ENCODE data around the gene MRPL52. TPM values are rescaled to one million over a fixed set of nuclear protein-coding genes. Genes with fewer than 3 reads are reported as not detected.

MRPL52 gene
- total RNA-seq, 1 donor from 2014 or later = 182 TPM

- peaks cover 6% of the 10 kb centered on the region for H3K4me1 ChIP-seq (ENCODE audit: insufficient read depth, low read length)
- no peak for FAIRE-seq
- no peaks in the 10 kb centered on the region for H4K20me1 ChIP-seq (ENCODE audit: insufficient read depth, low read length)
- Mint-ChIP-seq H3K9me3 (ENCODE audit: unreplicated experiment) (peaks cover 3% of the 10 kb centered on the region), H3K4me1 (ENCODE audit: low read depth, unreplicated experiment) (peaks cover 6% of the 10 kb centered on the region), H3K36me3 (ENCODE audit: low read depth, unreplicated experiment) (peaks cover 3% of the 10 kb centered on the region), H3K4me3 (ENCODE audit: unreplicated experiment) (no peak overlapping the region), H3K27ac (ENCODE audit: unreplicated experiment) (no peak overlapping the region), H3K27me3 (ENCODE audit: low read depth, unreplicated experiment) (no peaks in the 10 kb centered on the region)
- H3K79me2 ChIP-seq (ENCODE audit: insufficient read depth, low read length) = no peaks in the 10 kb centered on the region
- H3K4me2 ChIP-seq (ENCODE audit: low read length) = no peak overlapping the region
- H3K4me3 ChIP-seq (ENCODE audit: insufficient read depth, low read depth, low read length) = no peak overlapping the region
- no peak overlapping the region for H3K27ac ChIP-seq (ENCODE audit: low read depth, low read length)
- no peak overlapping the region for H2AFZ ChIP-seq (ENCODE audit: low read depth, low read length)
- no peaks in the 10 kb centered on the region for H3K36me3 ChIP-seq (ENCODE audit: insufficient read depth, low read length)
- TF ChIP-seq CTCF (IDR thresholded peaks at IDR 0.05; ENCODE audit: insufficient read depth, low read depth, low read length) = no peak
- no peak for TF ChIP-seq EZH2 (IDR thresholded peaks at IDR 0.05; ENCODE audit: insufficient read depth, low read length)
- no peak overlapping the region for H3K9ac ChIP-seq (ENCODE audit: low read length)
- H3K27me3 ChIP-seq (ENCODE audit: insufficient read depth, low read length) = no peaks in the 10 kb centered on the region
- DNase-seq (ENCODE audit: low read depth) = no peak
- no peaks in the 10 kb centered on the region for H3K9me3 ChIP-seq (ENCODE audit: insufficient read depth, low read depth, low read length)
These were observed 37.2 kb downstream of the MRPL52 start for GRCh38 chr14:22866874-22867273.

GRCh38 chr14:22870811-22871223 is 41.1 kb downstream of the MRPL52 start:
- H3K27ac ChIP-seq (ENCODE audit: low read depth, low read length) = peak overlapping the region; percentile 87
- peaks cover 7% of the 10 kb centered on the region for H3K36me3 ChIP-seq (ENCODE audit: insufficient read depth, low read length)
- no peaks in the 10 kb centered on the region for H3K9me3 Mint-ChIP-seq (ENCODE audit: unreplicated experiment)
- peak overlapping the region; percentile 91 for H3K4me3 Mint-ChIP-seq (ENCODE audit: unreplicated experiment)
- H3K27me3 Mint-ChIP-seq (ENCODE audit: low read depth, unreplicated experiment) = no peaks in the 10 kb centered on the region
- peaks cover 27% of the 10 kb centered on the region for H3K79me2 ChIP-seq (ENCODE audit: insufficient read depth, low read length)
- peak overlapping the region; percentile 84 for H3K9ac ChIP-seq (ENCODE audit: low read length)
- TF ChIP-seq EZH2 (IDR thresholded peaks at IDR 0.05; ENCODE audit: insufficient read depth, low read length) = no peak
- no peak for TF ChIP-seq CTCF (IDR thresholded peaks at IDR 0.05; ENCODE audit: insufficient read depth, low read depth, low read length)
- DNase-seq (ENCODE audit: low read depth) (no peak), FAIRE-seq (no peak)
- H2AFZ ChIP-seq (ENCODE audit: low read depth, low read length) = peak overlapping the region; percentile 73
- H4K20me1 ChIP-seq (ENCODE audit: insufficient read depth, low read length) = peaks cover 22% of the 10 kb centered on the region
- no peaks in the 10 kb centered on the region for H3K27me3 ChIP-seq (ENCODE audit: insufficient read depth, low read length)
- no peaks in the 10 kb centered on the region for H3K9me3 ChIP-seq (ENCODE audit: insufficient read depth, low read depth, low read length)
- H3K4me1 Mint-ChIP-seq (ENCODE audit: low read depth, unreplicated experiment) = peaks cover 11% of the 10 kb centered on the region
- H3K27ac Mint-ChIP-seq (ENCODE audit: unreplicated experiment) = peak overlapping the region; percentile 99
- peak overlapping the region; percentile 90 for H3K4me2 ChIP-seq (ENCODE audit: low read length)
- peaks cover 11% of the 10 kb centered on the region for H3K4me1 ChIP-seq (ENCODE audit: insufficient read depth, low read length)
- H3K4me3 ChIP-seq (ENCODE audit: insufficient read depth, low read depth, low read length) = peak overlapping the region; percentile 70
- H3K36me3 Mint-ChIP-seq (ENCODE audit: low read depth, unreplicated experiment) = peaks cover 3% of the 10 kb centered on the region

GRCh38 chr14:22871224-22872032 is 41.7 kb downstream of the MRPL52 start, which contains the start of gene LRP10:
Gene LRP10 (plus strand): TSS chr14:22871740. CDS start chr14:22872304, 564 bp downstream.
- peaks cover 8% of the 10 kb centered on the region for H3K36me3 Mint-ChIP-seq (ENCODE audit: low read depth, unreplicated experiment)
- Histone ChIP-seq H3K27ac (ENCODE audit: low read depth, low read length) (peak within 1 kb of the TSS; percentile 87), H3K9me3 (ENCODE audit: insufficient read depth, low read depth, low read length) (no peaks in the 10 kb centered on the region), H3K9ac (ENCODE audit: low read length) (peak within 1 kb of the TSS; percentile 84), H2AFZ (ENCODE audit: low read depth, low read length) (peak within 1 kb of the TSS; percentile 73), H3K4me1 (ENCODE audit: insufficient read depth, low read length) (peaks cover 11% of the 10 kb centered on the region), H3K4me3 (ENCODE audit: insufficient read depth, low read depth, low read length) (peak within 1 kb of the TSS; percentile 70), H3K27me3 (ENCODE audit: insufficient read depth, low read length) (no peaks in the 10 kb centered on the region), H3K36me3 (ENCODE audit: insufficient read depth, low read length) (peaks cover 7% of the 10 kb centered on the region), H3K79me2 (ENCODE audit: insufficient read depth, low read length) (peaks cover 27% of the 10 kb centered on the region), H4K20me1 (ENCODE audit: insufficient read depth, low read length) (peaks cover 28% of the 10 kb centered on the region), H3K4me2 (ENCODE audit: low read length) (peak within 1 kb of the TSS; percentile 90)
- H3K27me3 Mint-ChIP-seq (ENCODE audit: low read depth, unreplicated experiment) = no peaks in the 10 kb centered on the region
- peaks cover 11% of the 10 kb centered on the region for H3K4me1 Mint-ChIP-seq (ENCODE audit: low read depth, unreplicated experiment)
- H3K9me3 Mint-ChIP-seq (ENCODE audit: unreplicated experiment) = no peaks in the 10 kb centered on the region
- H3K4me3 Mint-ChIP-seq (ENCODE audit: unreplicated experiment) = peak within 1 kb of the TSS; percentile 91
- DNase-seq (ENCODE audit: low read depth) = peak; percentile 74
- H3K27ac Mint-ChIP-seq (ENCODE audit: unreplicated experiment) = peak within 1 kb of the TSS; percentile 99
- FAIRE-seq = no peak
- no peak for TF ChIP-seq CTCF (IDR thresholded peaks at IDR 0.05; ENCODE audit: insufficient read depth, low read depth, low read length)
- TF ChIP-seq EZH2 (IDR thresholded peaks at IDR 0.05; ENCODE audit: insufficient read depth, low read length) = no peak

Measured in astrocyte (in vitro differentiated cells and primary cell).